CD4-positive, alpha-beta T cell treated with Interleukin-10 for 1 hour (primary cell): ENCODE results near the gene RIPOR2.
"Not testable (repeated sequence)": the region's sequence is repeated elsewhere in the genome, so short reads cannot be mapped to it uniquely, and the experiment has no call there.

Experiments used
- DNase-seq: peaks from one replicate; pipeline ENCODE4 v3.0.0-alpha.2; 2020

Gene RIPOR2

GRCh38 chr6:24925661-24926060, 10.1 kb downstream of the RIPOR2 start:
- DNase-seq = no peak

DNA sequence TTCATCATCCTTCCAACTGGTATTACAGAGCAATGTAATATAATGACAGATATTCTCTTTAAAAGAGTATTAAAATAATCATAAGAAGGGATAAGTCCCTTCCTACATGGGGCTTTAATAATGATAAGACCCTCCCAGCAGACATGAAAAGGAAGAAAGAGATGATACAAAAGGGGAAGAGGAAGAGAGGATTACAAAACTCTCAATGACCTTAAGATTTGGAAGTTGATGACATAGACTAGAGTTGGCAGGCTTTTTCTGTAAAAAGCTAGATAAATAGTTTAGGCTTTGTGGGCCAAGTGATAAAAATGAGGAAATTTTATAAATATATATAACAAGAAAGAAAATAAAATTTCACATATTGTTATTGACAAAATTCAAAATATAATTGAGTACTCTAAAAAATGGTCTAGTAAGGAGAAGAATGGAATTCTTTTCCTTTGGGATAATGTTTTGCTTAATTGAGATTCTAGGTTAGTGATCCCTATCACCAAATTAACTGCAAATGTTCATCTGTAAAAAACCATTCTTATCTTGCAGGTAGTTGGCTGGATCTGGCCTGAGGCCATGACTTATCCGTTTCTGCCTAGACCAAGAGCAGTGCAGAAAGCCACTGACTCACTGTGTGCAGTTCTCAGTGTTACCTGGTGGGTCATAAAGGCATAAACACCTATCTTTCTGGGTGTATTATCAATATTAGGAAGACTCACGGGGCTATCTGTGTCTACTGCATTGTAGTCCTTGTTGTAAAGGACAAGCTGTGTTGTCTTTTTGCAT, 11.0 kb downstream of the RIPOR2 start:
- DNase-seq = no peak

- DNase-seq = no peak
These were observed 11.8 kb downstream of the RIPOR2 start for GRCh38 chr6:24923885-24924401.

DNA sequence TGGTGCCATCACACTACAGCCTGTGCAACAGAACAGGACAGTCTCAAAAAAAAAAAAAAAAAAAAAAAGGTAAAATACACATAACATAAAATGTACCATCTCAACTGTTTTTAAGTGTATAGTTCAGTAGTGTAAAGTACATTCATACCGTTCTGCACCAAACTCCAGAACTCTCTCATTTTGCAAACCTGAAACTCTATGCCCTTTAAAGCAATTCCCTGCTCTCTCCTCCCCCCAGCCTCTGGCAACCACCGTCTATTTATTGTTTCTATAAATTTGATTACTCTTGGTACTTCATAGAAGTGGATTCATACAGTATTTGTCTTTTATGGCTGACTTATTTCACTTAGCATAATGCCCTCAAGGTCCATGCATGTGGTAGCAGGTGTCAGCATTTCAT, 12.9 kb downstream of the RIPOR2 start:
- DNase-seq = no peak

DNA sequence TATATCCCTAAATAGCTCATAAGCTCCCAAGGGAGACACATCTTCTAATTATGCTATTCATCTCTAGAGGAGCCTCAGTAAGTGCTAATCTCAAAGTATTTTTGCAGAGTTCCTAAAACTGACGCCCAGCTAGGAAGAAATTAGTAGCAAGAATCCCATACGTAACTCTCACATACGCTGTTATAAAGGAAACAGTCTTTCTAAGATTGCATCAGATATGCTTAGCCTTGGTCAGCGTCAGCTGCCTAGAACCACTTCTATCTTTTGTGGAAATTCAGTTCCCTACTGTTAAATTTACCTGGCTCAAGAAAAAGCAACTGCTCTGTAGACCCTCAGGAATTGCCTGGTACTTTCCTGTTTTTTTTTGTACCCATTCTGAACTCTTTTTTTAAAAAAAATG, 13.6 kb downstream of the RIPOR2 start:
- DNase-seq = no peak

DNA sequence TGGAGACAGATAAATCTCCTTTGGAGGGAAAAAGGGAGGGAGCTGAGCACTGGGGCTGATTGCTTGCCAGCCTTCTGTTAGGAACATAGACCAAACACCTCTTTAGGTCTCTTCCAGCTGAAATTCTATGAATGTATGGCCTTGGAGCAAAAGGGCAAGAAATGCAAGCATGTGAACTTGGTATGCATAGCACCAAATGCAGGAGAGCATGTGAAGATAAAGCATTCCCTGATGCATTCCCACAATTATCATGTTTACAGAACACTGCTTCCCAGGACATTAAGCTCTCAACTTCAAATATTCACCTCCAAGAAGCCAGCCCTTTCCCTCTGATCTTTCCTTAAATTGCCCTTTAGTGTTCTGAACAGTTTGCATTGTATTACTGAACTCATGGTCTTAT, 15.6 kb downstream of the RIPOR2 start:
- DNase-seq = no peak

DNA sequence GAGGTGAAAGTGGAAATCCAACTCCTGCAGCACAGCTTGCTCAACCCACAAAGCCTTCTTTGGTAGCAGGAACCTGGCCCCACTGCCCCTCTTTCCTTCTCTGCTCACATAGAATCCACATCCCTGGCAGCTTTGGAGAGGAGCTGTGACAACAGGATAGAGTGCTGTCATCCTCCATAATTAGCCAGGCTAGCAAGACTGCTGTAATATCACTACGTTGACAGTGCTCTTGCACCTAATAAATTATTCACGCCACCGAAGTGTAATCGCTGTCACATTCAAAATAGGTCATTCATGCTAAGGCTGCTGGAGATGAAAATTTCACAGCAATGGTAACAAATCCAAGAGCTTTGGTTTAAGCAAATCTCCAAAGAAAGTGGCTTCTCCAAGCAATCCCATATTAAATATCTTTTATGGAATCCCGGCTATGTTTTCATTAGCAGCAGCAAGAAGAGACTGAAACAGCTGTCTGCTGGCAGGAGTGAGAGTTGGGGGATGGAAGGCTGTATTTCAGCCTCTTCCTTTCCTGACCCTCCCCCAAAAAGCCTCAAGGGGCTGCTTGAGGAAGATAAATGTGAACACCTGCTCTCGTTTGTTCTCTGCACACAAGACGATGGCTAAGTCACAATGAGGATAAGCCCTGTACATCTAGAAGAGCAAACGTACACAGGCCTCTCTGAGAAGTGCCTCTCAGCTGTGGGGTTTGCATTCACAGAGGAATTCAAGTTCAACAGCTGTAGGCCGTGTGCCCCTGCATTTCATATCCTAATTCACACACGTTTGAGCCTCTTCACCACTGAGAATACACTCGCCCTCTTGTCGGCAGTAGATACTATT, 16.5 kb downstream of the RIPOR2 start:
- DNase-seq = no peak

GRCh38 chr6:24918641-24919055, 17.1 kb downstream of the RIPOR2 start:
- no peak for DNase-seq

DNA sequence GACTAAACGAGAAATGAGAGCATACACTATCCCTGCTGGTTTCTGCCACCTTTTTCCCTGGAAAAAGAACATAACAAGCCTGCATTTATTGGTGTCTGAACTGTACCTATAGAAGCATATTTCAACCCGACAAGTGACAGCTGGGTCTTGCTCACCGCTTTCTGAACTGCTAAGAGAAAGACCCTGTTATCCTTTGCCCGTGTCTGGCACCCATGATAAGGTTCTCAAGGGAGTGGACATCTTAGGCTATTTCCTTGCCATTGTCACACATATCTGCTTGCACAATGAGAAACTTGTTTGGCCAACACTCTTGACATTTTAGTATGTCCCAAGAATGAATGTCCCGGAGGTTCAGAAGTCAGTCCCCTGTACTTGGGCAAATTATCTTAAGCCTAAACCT, 19.3 kb downstream of the RIPOR2 start:
- no peak for DNase-seq

GRCh38 chr6:24915641-24916040, 20.1 kb downstream of the RIPOR2 start:
- DNase-seq = no peak

GRCh38 chr6:24914082-24914481, 21.7 kb downstream of the RIPOR2 start:
- DNase-seq = not testable (repeated sequence)

DNA sequence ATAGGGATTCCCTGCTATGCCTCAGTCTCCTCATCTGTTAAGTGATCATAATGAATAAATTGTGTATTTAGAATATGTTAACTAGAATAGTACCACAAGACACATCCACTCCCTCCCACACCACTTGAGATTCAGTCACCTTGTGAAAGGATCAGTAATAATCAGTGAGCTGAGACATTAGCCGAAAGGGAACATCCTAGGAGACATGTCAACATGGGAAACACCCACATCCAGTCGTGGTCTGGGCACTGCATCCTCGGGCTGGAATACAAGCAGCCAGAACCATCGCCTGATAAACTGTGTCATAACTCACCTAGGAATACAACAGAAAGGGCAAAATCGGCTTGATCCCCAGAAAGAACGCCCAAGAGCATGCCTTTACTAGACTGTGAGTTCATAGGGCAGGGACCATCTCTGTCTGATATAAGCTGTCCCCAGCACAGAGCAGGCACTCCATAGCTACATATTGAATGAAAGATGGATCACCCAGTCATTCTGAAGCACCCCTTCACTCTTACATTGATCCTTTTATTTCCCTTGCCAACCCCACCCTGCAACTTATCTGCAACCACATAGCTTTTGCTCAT, 23.9 kb downstream of the RIPOR2 start:
- no peak for DNase-seq

- peak; percentile 46 for DNase-seq
These were observed 24.6 kb downstream of the RIPOR2 start for GRCh38 chr6:24910961-24911725.

- DNase-seq = no peak
These were observed 25.3 kb downstream of the RIPOR2 start for GRCh38 chr6:24910331-24910960.

- DNase-seq = no peak
These were observed 26.2 kb downstream of the RIPOR2 start for GRCh38 chr6:24909241-24910216.

DNA sequence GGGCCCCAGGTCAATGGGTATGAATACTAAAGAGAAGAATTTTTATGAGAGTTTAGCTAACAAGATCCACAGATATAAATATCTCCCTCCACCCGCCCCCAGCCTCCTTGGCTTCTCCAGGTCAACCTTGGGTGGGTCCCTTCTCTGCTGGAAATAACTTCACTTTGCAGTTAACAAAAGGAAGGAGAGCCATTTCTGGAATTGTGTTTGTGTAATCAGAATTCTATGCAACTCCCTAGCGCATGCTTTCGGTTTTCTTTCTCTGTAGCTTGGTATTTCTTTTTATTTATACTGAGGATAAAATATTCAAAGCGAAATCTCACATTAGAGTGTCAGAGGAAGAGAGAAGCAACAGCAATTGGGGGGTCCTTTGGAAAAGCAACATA, 27.1 kb downstream of the RIPOR2 start:
- no peak for DNase-seq

DNA sequence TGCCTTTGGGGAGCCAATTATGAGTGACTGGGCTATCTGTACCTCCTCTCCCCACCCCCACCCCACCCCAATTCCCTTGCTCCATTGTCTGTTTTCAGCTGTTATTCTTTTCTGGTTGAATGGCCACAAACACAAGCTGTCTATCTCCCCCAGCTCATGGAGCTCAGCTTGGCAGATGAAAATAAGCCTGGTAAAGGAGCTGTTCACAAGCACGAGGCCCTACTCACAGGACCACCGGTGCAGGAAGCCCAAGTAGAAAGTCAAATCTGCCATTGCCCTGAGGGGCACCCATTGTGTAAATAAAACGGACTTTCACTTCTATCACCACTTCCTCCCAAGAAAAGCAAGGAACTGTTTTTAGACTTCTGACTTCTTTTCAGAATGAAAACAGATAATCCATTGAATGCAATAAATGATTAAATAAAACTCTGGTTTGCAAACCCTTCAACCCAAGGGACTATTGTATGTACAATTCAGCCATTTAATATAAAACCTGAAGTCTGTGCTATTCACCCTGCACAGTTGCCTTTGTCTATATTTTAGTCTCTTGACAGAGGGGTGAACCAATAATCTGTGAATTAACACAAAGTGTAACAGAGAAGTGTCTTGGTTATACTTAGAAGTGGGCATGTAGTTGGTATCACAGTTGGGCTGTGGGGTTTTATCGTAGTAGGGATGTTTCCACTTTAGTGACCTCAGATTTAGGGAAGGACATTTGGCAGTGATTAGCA, 27.7 kb downstream of the RIPOR2 start:
- no peak for DNase-seq

- no peak for DNase-seq
These were observed 29.4 kb downstream of the RIPOR2 start for GRCh38 chr6:24906314-24906713.

DNA sequence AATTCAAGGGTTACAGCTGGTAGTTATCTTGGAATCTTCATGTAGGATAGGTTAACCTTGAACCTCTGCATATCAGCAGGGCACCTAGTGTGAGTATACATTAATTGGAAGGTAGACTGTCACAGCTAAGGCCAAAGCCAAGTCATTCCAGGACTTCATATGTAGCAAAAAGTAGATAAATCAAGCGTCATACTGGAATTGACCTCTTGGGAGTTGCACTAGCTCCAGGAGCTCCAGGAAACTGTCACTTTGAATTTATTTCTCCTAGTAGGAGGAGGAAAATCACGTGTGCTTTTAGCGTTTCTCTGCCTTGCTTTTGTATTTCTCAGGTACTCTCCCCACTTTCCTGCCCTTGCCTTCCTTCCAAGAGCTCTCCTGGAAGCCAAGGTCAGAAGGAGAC, 30.3 kb downstream of the RIPOR2 start:
- DNase-seq = no peak

- no peak for DNase-seq
These were observed 32.1 kb downstream of the RIPOR2 start for GRCh38 chr6:24903681-24904080.
